VCaP (cell line): Measurements from ENCODE around the gene MRTO4.
"Not testable (repeated sequence)": the region's sequence is repeated elsewhere in the genome, so short reads cannot be mapped to it uniquely, and the experiment has no call there.

Source experiments
- H3K27ac ChIP-seq: fragments of 450-650 bp; 2 replicates; pipeline ENCODE4 v1.5.1; 2017
- CTCF ChIP-seq: fragments of 450-650 bp; conservative IDR thresholded peaks from 2 replicates; pipeline ENCODE4 v1.5.1; 2017; ENCODE audit warnings: mild to moderate bottlenecking, moderate library complexity

The MRTO4 gene

GRCh38 chr1:19232524-19232846 lies 19.1 kb upstream of the MRTO4 start:
- H3K27ac ChIP-seq = peak overlapping the region; percentile 64
- peak; percentile 43; the same call in 1 of the 2 replicates for TF ChIP-seq CTCF

- peak overlapping the region; percentile 64 for H3K27ac ChIP-seq
- no peak for TF ChIP-seq CTCF
These were observed 17.4 kb upstream of the MRTO4 start for GRCh38 chr1:19234224-19234623.

DNA sequence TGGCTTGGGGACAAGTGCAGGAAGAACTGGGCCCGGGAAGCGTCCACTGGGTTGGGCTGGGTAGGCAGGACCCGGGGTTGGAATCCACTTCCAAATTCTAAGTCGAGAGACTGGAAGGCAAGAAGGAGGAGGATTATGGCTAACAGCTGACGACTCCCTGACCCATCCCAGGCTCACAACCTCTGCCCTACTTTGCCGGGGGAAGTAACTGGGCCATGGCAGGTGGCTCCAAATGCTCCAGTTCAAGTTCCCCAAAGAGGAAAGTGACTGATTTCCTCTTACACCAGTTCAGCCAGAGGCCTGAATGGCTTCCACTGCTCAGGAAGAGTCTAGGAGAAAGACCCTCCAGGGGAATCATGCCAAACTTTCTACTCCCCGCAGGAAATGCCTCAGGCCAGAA lies 11.7 kb upstream of the MRTO4 start:
- peak overlapping the region; percentile 13; the same call in 1 of the 2 replicates for H3K27ac ChIP-seq
- no peak for TF ChIP-seq CTCF

- H3K27ac ChIP-seq = peak overlapping the region; percentile 13; the same call in 1 of the 2 replicates
- peak; percentile 96 for TF ChIP-seq CTCF
These were observed 10.7 kb upstream of the MRTO4 start for GRCh38 chr1:19240673-19241538.

DNA sequence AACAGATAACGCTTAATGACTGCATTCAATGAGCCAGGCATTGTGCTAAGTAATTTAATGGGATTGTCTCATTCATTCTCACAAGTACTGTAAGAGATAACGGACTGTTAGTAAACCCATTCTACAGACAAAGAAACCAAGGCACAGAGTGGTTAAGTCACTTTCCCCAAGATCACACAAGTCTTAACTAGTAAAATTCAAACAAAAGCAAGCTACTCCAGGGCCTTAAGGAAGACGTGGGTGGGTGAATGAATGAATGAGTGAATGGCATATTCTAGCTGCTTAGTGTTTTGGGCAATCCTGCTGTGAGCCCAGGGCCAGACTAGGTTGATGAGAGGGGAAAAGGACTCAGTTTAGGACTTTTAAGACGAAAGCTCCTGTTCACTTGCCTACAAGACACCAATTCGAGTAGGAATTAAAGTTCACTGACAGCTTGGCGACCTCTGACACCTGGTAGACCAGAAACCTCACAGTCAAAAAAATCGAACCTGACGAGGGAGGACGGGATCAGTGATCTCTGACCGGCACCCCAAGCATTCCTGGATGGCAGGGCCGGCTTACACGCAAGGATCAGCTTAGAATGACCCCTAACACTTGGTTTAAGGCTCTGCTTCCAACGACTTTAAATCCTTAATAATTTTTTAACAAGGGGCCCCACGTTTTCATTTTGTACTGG lies 838 bp upstream of the MRTO4 start:
- peak overlapping the region; percentile 99 for H3K27ac ChIP-seq
- TF ChIP-seq CTCF = no peak

GRCh38 chr1:19254416-19254815 lies 2.8 kb downstream of the MRTO4 start:
- H3K27ac ChIP-seq = no peak overlapping the region
- no peak for TF ChIP-seq CTCF

DNA sequence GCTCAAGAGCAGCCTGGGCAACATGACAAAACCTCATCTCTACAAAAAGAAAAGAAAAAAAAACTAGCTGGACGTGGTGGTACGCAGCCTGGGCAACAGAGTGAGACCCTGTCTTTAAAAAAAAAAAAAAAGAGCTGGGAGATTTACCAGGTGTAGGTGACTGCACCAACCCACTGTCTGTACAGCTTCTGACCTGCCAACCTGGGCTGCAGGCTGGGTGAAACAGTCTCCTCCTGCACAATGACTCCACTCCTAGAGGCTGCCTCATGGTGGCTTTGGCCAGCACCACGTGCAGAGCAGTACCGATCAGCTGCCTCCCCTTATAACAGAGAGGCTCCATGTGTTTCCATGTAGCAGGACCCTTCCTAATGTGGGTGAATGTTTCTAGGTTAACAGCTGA lies 3.7 kb downstream of the MRTO4 start:
- TF ChIP-seq CTCF = no peak

GRCh38 chr1:19256301-19256700 lies 4.7 kb downstream of the MRTO4 start:
- H3K27ac ChIP-seq = not testable (repeated sequence)

More for the DNA sequence above, 3.7 kb downstream of the MRTO4 start:
- no peak overlapping the region for H3K27ac ChIP-seq
